ENCODE results near the gene CACYBP.
"Not testable (repeated sequence)": the region's sequence is repeated elsewhere in the genome, so short reads cannot be mapped to it uniquely, and the experiment has no call there.

The CACYBP gene

DNA sequence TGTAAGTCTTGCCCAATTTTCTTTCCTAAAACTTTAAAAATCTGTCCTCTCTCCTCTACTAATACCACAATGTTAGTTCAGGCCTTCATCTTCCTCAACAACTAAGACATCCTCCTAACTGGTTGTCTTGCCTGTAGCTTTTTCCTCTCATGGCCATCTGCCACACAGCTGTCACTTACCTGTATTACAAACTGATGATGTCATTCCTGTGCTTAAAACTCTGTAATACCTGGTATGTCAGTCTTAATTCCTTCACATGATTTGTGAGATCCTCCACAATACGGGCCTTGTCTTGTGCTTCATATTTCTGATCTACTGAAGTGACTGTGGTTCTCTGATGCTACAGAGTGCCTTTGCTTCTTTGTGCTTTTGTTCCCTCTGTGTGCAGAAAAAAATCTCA is 13.7 kb downstream of the CACYBP start:
- ATAC-seq = no peak

- ATAC-seq = no peak
Observed at GRCh38 chr1:175015243-175015642, 15.5 kb downstream of the CACYBP start.

DNA sequence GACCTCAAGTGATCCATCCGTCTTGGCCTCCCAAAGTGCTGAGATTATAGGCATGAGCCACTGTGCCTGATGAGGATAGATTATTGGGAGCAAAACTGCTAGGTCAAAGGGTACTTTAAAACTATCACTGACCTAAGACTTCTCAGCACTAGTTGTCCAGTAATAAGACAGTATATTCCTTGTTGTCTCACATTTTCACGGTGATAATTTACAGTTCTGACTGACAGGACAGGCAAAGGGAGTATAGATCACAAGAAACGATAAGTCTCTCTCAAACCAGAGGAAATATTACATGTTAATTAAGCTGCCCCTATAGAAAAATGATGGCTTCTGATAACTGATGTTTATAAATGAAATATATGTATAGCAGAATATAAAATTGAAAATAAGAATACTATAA is 19.8 kb downstream of the CACYBP start:
- no peak for ATAC-seq

DNA sequence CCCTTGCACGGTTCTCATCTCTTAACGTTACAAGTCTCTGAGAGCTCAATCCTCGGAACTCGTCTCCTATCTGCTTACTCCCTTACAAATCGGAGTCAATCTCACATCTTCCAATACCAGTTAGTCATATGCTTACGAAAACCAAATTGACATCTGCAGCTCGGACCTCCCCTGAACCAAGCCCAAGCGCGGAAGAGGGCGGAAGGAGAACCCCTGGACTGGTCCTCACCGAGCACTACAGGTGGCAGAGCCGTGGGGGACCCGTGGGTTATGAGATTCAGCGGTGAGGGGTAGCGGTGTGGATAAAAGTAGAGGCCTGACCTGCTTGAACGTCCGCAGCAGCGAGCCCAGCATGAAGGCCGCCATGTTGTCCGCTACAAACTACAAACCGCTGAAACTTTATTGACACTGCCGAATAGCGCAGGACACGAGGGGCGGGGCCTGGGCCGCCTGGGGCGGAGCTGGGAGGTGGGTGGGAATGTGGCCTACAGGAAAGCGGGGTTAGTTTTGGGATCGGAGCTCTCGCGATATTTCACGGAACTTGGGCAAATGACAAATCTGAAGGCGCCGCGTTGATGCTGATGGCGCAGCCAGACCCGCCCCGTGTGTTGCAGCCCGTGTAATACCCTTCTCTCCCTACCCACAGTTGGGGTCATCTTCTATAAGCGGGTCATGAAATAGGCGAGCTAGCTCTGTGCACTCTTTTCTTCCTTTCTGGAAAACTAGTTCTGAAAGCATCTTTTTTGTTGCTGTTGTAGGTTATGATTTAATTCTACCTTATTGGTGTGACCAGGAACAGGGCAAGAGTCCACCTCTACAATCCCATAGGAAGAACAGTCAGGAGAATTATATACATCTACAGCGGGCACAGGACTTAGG is 23.5 kb downstream of the CACYBP start, which contains the start of gene MRPS14:
TSS of gene MRPS14 (minus strand) at position 383 of the 879 bp plus-strand sequence. CDS start at position 366, 17 bp downstream.
- peak; percentile 88 to 89 for ATAC-seq

DNA sequence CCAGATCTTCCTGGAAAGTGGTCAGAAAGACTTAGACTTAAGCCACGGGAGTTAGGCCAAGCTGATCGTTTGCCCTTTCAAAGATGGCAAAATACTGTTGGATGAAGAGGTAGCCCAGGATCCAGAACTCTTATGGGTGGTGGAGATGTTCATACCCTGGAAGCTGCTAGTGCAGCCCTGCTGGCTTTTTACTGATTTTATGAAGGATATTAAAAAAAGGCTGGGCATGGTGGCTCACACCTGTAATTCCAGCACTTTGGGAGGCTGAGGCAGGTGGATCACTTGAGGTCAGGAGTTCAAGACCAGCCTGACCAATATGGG is 24.1 kb downstream of the CACYBP start:
- ATAC-seq = not testable (repeated sequence)

- no peak for ATAC-seq
Observed at GRCh38 chr1:175024773-175025172, 25.0 kb downstream of the CACYBP start.

- ATAC-seq = no peak
Observed at GRCh38 chr1:175033953-175034352, 34.2 kb downstream of the CACYBP start.

DNA sequence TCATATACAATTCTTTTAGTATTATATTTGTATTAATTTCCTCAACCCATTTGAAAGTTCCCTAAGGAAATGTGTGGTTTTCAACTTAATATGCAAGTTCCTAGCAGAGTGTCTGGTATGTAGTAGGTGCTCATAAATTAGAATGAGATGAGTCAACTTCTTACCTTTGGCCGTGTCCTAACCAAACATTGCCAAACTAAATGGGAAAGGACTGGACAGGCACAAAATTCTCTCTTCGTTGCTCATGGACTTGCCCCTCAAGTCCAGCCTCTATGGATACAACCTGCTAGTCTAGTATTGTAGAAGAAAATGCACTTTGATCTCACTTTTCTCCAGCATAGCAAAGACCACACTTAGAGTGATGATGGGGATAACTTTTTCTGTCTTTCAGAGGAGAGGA is 35.0 kb downstream of the CACYBP start:
- no peak for ATAC-seq

- ATAC-seq = no peak
Observed at GRCh38 chr1:175035865-175036264, 36.1 kb downstream of the CACYBP start.

DNA sequence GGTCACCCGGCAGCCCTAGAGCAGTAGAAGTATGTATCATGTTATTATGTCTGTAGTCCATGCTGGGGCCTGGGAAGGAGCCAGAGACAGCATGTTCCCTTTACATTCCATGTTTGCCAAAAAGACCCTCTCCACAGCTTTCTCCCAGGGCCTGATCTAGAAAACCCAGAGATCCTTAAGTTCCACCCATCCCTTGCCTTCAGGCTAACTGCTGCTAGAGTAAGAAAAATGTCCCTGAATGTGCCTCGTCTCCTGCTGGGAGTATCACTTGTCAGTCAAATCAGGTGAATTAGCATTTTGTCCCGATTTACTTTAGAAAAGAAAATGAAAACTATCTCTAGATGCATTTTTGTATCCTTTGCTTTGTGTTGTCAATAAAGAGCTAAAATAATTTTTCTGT is 36.7 kb downstream of the CACYBP start:
- ATAC-seq = no peak

GRCh38 chr1:175037416-175037815 is 37.7 kb downstream of the CACYBP start:
- no peak for ATAC-seq

DNA sequence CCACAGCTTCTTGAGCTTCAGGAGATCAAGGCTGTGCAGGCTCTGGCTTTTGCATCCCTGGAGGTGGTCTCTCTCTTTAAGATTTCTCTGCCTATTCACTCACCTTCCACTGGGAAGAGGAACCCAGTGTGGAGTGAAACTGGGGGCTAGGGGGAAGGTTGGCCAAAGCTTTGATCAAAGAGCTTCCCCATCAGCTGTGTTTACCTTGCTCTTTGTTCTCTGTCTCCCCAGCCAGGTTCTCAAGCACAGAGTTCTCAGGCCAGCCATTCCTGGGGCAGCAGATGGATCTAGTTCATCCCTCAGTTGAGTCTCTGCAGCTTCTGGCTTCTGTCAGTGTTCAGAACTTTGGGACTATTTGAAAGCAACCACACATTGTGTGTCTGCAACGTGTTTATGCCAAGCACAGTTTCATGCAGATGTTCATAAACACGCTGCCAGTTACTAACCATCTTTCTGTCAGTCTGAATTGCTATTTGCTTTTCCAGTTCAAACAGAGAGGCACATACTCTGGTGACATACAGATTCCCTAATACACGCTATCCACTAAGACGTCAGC is 40.7 kb downstream of the CACYBP start:
- no peak for ATAC-seq

- ATAC-seq = no peak
Observed at GRCh38 chr1:175042650-175043049, 42.9 kb downstream of the CACYBP start.

DNA sequence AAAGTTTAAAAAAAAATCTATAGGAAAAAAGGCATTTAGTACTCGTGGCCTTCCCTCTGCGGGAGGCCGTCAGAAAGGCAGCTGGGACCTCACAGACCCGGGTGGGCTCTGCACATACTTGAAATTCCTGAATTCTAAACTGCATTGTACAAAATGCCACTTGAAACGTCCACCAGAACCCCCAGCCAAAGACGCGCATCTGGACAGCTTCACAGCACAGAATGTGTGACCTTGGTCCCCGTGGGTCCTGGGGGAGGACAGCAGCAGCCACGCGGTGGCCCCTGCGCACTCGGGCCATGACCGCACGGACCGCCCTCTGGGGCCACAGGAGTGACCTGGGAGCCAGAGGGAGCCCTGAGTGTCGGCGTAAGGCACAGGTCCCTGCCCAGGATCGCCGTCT is 44.1 kb downstream of the CACYBP start:
- no peak for ATAC-seq

- not testable (repeated sequence) for ATAC-seq
Observed at GRCh38 chr1:175044591-175044990, 44.8 kb downstream of the CACYBP start.

DNA sequence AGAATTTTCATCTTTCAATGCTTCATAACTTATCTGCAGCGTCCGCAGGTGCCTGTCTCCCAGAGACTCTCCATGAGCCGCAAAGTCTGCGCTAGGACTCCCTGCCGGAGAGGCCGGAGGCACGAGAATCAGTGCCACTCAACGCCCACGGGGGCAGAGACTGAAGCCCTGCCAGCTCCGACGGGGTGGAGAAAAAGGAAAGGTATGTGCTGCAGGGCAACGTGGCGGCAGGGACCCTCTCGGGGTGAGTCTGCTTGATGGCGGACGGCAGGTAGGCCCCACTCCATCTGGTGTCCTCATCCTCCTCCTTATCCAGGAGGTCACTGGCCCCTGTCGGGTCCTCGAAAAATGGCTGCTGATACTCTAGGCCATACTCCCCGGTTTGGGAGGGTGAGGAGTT is 45.4 kb downstream of the CACYBP start:
- ATAC-seq = no peak

- no peak for ATAC-seq
Observed at GRCh38 chr1:175045519-175045918, 45.8 kb downstream of the CACYBP start.

DNA sequence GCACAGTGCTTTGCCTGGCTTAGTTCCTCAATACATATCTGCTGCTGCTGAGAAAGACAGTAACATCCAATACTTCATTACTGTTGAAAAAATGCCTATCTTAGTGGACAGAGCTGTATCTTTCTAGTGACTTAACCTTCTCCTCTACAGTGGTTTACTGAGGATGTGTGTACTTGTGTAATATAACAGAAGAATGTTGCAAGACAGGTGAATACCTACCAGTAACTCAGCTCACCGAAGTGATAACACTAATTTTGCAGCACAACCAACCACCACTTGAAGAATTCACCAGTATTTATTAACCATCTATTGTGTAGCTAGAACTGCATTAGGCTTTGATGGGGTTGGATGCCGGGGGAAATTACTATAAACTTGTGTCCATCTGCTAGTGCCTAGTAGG is 51.2 kb downstream of the CACYBP start:
- no peak for ATAC-seq

DNA sequence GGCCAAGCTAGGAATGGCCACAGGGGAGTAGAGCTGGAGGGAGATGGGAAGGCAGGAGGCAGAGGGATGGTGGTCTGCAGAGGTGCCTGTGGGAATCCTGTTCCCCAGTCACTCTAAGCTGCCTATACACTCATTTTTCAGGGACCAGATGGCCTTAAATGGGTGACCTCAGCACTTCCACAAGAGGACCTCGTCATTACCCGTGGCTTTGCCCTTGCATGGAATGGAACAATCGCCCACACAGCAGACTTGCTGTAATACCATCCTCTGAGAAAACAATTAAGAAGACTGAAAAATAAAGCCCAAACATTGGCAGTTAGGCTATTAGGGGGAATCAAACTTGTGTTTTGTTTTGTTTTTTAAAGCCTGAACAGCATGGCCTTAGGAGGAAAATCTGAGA is 55.0 kb downstream of the CACYBP start:
- ATAC-seq = no peak
